ENCODE data around the gene ATF4. TPM values are rescaled to one million over a fixed set of nuclear protein-coding genes. Genes with fewer than 3 reads are reported as not detected.
A peak's percentile ranks its signal among the peaks of the same experiment; 100 is the strongest.

Gene ATF4
- total and polyA plus RNA-seq, 2 of the 8 experiments (the other 6 are each of a cell fraction or from before 2014, with no cell fraction given): 553 to 704 TPM

DNA sequence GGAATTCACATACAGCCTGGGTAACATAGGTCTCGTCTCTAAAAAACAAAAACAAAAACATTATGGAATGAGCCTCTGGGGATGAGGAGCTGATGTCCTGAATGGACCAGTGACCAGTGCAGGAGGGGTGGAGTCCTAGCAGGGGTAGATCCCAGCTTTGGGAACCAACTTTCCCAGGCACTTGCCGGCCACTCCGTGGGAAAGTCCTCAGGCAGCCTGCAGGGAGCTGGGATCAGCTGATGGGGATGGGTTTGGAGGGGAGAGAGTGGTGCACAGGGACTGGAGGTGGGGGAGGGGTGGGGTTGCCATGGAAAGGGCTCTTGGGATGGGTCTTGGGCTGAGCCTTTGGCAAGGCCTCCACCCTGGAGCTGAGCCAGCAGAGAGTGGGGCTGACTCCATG, 44.5 kb upstream of the ATF4 start:
- Histone ChIP-seq H4K8ac (ENCODE audit: extremely low read depth, insufficient read depth, low read length) (no peak overlapping the region), H3K27ac (ENCODE audit: low read depth, low read length) (no peak overlapping the region), H2BK15ac (ENCODE audit: low read length) (no peak overlapping the region), H2AK5ac (ENCODE audit: low read depth, low read length) (no peak overlapping the region), H3K4me2 (ENCODE audit: insufficient read depth in 1 of 2, low read depth in 2 of 2, low read length in 2 of 2) (no peak overlapping the region), H3K23ac (ENCODE audit: insufficient read length) (no peak overlapping the region), H3K9ac (replicated peaks in 1 of 4; ENCODE audit: extremely low read depth in 1 of 4, low read depth in 3 of 4, low read length in 3 of 4) (no peak overlapping the region), H3K18ac (ENCODE audit: extremely low read depth, low read length) (no peak overlapping the region), H4K20me1 (replicated peaks in 1 of 2; ENCODE audit: control insufficient read depth in 1 of 2, insufficient read depth in 2 of 2, low read length in 2 of 2) (peaks cover 8 to 17% of the 10 kb centered on the region in 2 experiments), H3K36me3 (ENCODE audit: control insufficient read depth in 2 of 4, insufficient read depth in 4 of 4, low read length in 3 of 4) (no peaks in the 10 kb centered on the region), H3K4me1 (replicated peaks in 1 of 4; ENCODE audit: control insufficient read depth in 3 of 4, insufficient read depth in 4 of 4, low read length in 3 of 4) (peaks cover 16 to 34% (median 26%) of the 10 kb centered on the region in 4 experiments), H3K9me3 (ENCODE audit: insufficient read depth in 2 of 2, low read depth in 1 of 2, low read length in 1 of 2) (no peaks in the 10 kb centered on the region), H3K79me1 (ENCODE audit: low read depth, low read length) (peaks cover 3% of the 10 kb centered on the region), H3K4ac (replicated peaks; ENCODE audit: insufficient read length, low read depth, low read length) (no peak overlapping the region), H4K5ac (ENCODE audit: insufficient read length, low read depth, low read length) (no peak overlapping the region), H4K91ac (replicated peaks; ENCODE audit: insufficient read length, low read length) (no peak overlapping the region), H3K23me2 (ENCODE audit: low read depth, low read length) (no peaks in the 10 kb centered on the region), H2BK120ac (replicated peaks; ENCODE audit: low read depth, low read length) (no peak overlapping the region), H3K56ac (replicated peaks; ENCODE audit: insufficient read length, low read depth, low read length) (no peak overlapping the region), H2BK5ac (ENCODE audit: low read depth, low read length) (0 out of 2 replicates have a peak overlapping the region, but pooled peaks have one; percentile 12), H2BK12ac (ENCODE audit: low read depth, low read length) (no peak overlapping the region), H3K79me2 (ENCODE audit: control insufficient read depth in 1 of 2, insufficient read depth in 2 of 2, low read length in 2 of 2) (no peaks in the 10 kb centered on the region), H2AFZ (ENCODE audit: low read length) (no peak overlapping the region), H3K14ac (ENCODE audit: insufficient read length) (no peak overlapping the region), H3K27me3 (replicated peaks in 1 of 4; ENCODE audit: control insufficient read depth in 3 of 4, extremely low read depth in 1 of 4, insufficient read depth in 3 of 4, low read length in 3 of 4) (no peaks in the 10 kb centered on the region), H2BK20ac (ENCODE audit: low read length) (no peak overlapping the region), H3K4me3 (ENCODE audit: extremely low read depth in 1 of 4, insufficient read depth in 2 of 4, low read depth in 3 of 4, low read length in 4 of 4) (no peak overlapping the region)
- CTCF ChIA-PET (ENCODE audit: partially characterized antibody): interaction anchor here (0.6 to 11.1 kb wide), 11 partner anchors 13 to 919 kb away, joined by 3 to 120 read pairs (median 4); partner anchors contain the start of gene MIEF1
- DNase-seq (ENCODE audit: low read depth in 1 of 2, low spot score in 2 of 2) (no peak), FAIRE-seq (no peak)
- 94% methylated on average over 3 of the region's 3 CpGs; no CpG with 5 or more reads in 1 of the 2 experiments for WGBS, 2 experiments (ENCODE audit: extremely low coverage in 1 of 2, insufficient coverage in 1 of 2, insufficient read length in 1 of 2, insufficient replicate concordance in 2 of 2, low coverage in 1 of 2, low lambda C conversion rate in 2 of 2, missing lambda C conversion rate in 1 of 2)
- POLR2A ChIA-PET (ENCODE audit: partially characterized antibody): interaction anchor here (0.8 to 3.3 kb wide), 3 partner anchors 14 to 157 kb away, joined by 3 to 18 read pairs (median 7); partner anchors contain the start of gene RPL3
- TF ChIP-seq PHF8 (conservative IDR thresholded peaks at IDR 0.05; ENCODE audit: low read depth, low read length) (no peak), SAP30 (IDR thresholded peaks at IDR 0.05; ENCODE audit: insufficient read depth, insufficient replicate concordance, low read length) (no peak)

Data from H1 (cell line).